ENCODE data around the gene SEC14L6.

Gene SEC14L6

GRCh38 chr22:30486661-30487115 is 59.9 kb downstream of the SEC14L6 start:
- DNase-seq (ENCODE audit: low read depth): peak; percentile 4
- TF ChIP-seq CTCF (conservative IDR thresholded peaks at IDR 0.05; ENCODE audit: low read depth, low read length): no peak
- no peak overlapping the region for H3K4me3 ChIP-seq (ENCODE audit: low read depth, low read length)

GRCh38 chr22:30486118-30486517 is 60.4 kb downstream of the SEC14L6 start:
- no peak for DNase-seq (ENCODE audit: low read depth)
- no peak for TF ChIP-seq CTCF (conservative IDR thresholded peaks at IDR 0.05; ENCODE audit: low read depth, low read length)
- no peak overlapping the region for H3K4me3 ChIP-seq (ENCODE audit: low read depth, low read length)

DNA sequence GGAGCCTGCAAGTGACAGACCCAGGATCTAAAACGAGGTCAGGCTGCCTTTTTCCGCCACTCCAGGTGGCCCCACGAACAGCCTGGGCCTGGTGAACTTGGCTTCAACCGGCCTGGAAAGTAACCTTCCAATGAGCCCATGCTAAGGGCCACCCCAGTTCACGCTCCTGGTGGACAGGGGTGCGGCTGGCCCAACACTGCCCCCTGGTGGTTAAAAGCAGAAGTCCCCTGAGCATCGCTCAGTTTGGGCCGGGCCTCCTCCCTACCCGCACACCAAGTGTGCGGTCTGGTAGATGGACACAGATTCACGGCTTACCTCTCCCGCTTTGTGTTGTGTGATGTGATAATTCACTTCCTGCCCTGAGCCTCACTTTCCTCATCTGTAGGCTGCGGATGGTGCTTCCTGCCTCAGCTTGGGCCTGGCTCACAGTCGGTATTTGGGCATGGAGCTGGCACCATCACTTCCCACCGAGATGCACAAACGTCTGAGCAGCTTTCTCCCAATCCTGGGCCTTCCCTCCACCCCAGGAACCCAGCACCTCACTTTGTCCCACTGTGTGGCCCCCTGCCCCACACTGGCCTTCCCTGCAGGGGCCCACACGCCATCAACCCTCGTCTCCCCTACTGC is 61.1 kb downstream of the SEC14L6 start:
- peak; percentile 94 for TF ChIP-seq CTCF (conservative IDR thresholded peaks at IDR 0.05; ENCODE audit: low read depth, low read length)
- DNase-seq (ENCODE audit: low read depth): peak; percentile 50
- no peak overlapping the region for H3K4me3 ChIP-seq (ENCODE audit: low read depth, low read length)

DNA sequence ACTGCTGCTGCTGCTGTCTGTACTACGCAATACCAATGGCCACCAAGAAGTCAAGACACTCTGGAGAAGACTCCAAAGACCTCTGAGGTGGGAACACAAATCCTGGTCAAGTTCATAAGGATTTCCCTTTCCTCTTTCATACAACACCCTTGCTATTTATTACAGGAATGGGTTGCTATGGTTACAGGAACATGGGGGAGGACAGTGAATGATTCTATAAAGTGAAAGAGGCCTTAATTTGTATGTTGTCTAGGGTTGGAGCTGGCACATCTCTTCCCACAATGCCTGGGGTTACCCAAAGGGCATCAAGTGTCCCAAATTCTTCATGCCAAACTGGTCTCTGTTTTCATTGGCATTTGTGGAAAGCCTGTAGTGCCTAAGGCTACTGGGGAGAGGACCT is 63.4 kb downstream of the SEC14L6 start:
- DNase-seq (ENCODE audit: low read depth): peak; percentile 7
- H3K4me3 ChIP-seq (ENCODE audit: low read depth, low read length): no peak overlapping the region
- no peak for TF ChIP-seq CTCF (conservative IDR thresholded peaks at IDR 0.05; ENCODE audit: low read depth, low read length)

DNA sequence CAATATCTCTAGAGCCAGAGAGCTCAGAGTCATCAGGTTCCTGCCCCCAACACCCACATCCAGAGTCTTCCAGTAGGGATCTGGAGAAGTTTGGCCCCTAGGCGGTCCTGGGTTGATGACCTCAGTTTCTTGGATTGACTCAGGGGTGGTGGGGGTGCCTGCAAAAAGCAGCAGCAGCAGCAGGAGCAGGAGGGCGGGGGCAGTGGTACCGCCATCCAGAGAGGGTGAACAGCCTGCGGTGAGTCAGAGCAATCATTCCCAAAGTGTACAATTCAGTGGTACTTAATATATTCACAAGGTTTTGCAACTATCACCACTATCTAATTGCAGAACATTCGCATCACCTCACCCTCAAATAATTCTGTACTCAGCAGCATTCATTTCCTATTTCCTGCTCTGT is 64.8 kb downstream of the SEC14L6 start:
- no peak for TF ChIP-seq CTCF (conservative IDR thresholded peaks at IDR 0.05; ENCODE audit: low read depth, low read length)
- peak; percentile 9 for DNase-seq (ENCODE audit: low read depth)
- H3K4me3 ChIP-seq (ENCODE audit: low read depth, low read length): no peak overlapping the region

DNA sequence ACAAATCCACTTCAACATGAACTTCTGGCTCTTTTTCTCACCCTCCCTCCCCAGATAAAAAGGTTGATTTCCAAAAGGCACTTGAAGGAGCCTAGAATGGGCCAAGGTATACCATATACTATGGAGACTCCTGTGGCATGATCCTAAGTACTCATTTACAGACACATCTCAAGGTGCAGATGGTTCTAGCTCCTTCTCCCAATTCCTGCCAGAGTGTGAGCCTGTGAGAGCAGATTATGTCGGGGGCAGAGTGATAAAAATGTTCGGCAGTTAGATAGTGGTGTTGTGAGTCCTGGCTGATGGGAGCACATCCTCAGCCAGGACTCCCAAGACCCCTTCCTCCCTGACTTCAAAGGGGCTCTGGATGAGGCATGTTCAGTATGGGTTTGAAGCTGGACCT is 66.6 kb downstream of the SEC14L6 start:
- no peak for DNase-seq (ENCODE audit: low read depth)
- no peak for TF ChIP-seq CTCF (conservative IDR thresholded peaks at IDR 0.05; ENCODE audit: low read depth, low read length)
- no peak overlapping the region for H3K4me3 ChIP-seq (ENCODE audit: low read depth, low read length)

Data from choroid plexus epithelial cell (primary cell).